ENCODE results near the gene SVIL. TPM values are rescaled to one million over a fixed set of nuclear protein-coding genes. Genes with fewer than 3 reads are reported as not detected.

SVIL gene
- total and polyA plus RNA-seq, 2 donors, result 11.5 to 25.8 TPM

- Histone ChIP-seq H3K4me3 (ENCODE audit: low read length in 2 of 2) (no peak overlapping the region), H3K36me3 (ENCODE audit: control insufficient read depth in 2 of 2, insufficient read depth in 2 of 2, low read length in 1 of 2) (peaks cover 16 to 18% of the 10 kb centered on the region in 2 donors), H3K9me3 (ENCODE audit: control insufficient read depth in 2 of 2, insufficient read depth in 1 of 2, low read length in 1 of 2) (no peaks in the 10 kb centered on the region), H3K27me3 (ENCODE audit: control insufficient read depth in 2 of 2, insufficient read depth in 1 of 2, low read length in 1 of 2) (no peaks in the 10 kb centered on the region), H3K27ac (ENCODE audit: low read depth in 1 of 2, low read length in 1 of 2) (peak overlapping the region in 1 of 2 donors; percentile 14), H3K4me1 (ENCODE audit: control insufficient read depth in 2 of 2, insufficient read depth in 2 of 2, low read length in 2 of 2) (peaks cover 19 to 46% of the 10 kb centered on the region in 2 donors)
- no peak for DNase-seq (ENCODE audit: low read depth in 6 of 9, low spot score in 9 of 9)
- WGBS, result 77% methylated on average over 5 of the region's 5 CpGs
Measured at GRCh38 chr10:29481906-29482440, 152.8 kb downstream of the SVIL start.

GRCh38 chr10:29479981-29480954 is 154.5 kb downstream of the SVIL start:
- DNase-seq (ENCODE audit: low read depth in 6 of 9, low spot score in 9 of 9), result no peak
- no peaks in the 10 kb centered on the region for H3K9me3 ChIP-seq (ENCODE audit: control insufficient read depth in 2 of 2, insufficient read depth in 1 of 2, low read length in 1 of 2)
- H3K4me1 ChIP-seq (ENCODE audit: control insufficient read depth in 2 of 2, insufficient read depth in 2 of 2, low read length in 2 of 2), result peaks cover 19 to 43% of the 10 kb centered on the region in 2 donors
- no peak overlapping the region for H3K4me3 ChIP-seq (ENCODE audit: low read length in 2 of 2)
- no peaks in the 10 kb centered on the region for H3K27me3 ChIP-seq (ENCODE audit: control insufficient read depth in 2 of 2, insufficient read depth in 1 of 2, low read length in 1 of 2)
- peaks cover 14 to 18% of the 10 kb centered on the region in 2 donors for H3K36me3 ChIP-seq (ENCODE audit: control insufficient read depth in 2 of 2, insufficient read depth in 2 of 2, low read length in 1 of 2)
- 95% methylated on average over 28 of the region's 28 CpGs for WGBS
- H3K27ac ChIP-seq (ENCODE audit: low read depth in 1 of 2, low read length in 1 of 2), result peak overlapping the region in 1 of 2 donors; percentile 88

- peak in 4 of 9 donors; percentile 39 to 76 (median 50) for DNase-seq (ENCODE audit: low read depth in 6 of 9, low spot score in 9 of 9)
- WGBS, result 61% methylated on average over 12 of the region's 12 CpGs
- Histone ChIP-seq H3K4me1 (ENCODE audit: control insufficient read depth in 2 of 2, insufficient read depth in 2 of 2, low read length in 2 of 2) (peaks cover 19 to 43% of the 10 kb centered on the region in 2 donors), H3K36me3 (ENCODE audit: control insufficient read depth in 2 of 2, insufficient read depth in 2 of 2, low read length in 1 of 2) (peaks cover 14 to 18% of the 10 kb centered on the region in 2 donors), H3K9me3 (ENCODE audit: control insufficient read depth in 2 of 2, insufficient read depth in 1 of 2, low read length in 1 of 2) (no peaks in the 10 kb centered on the region), H3K4me3 (ENCODE audit: low read length in 2 of 2) (peak overlapping the region; percentile 19 to 29), H3K27me3 (ENCODE audit: control insufficient read depth in 2 of 2, insufficient read depth in 1 of 2, low read length in 1 of 2) (no peaks in the 10 kb centered on the region), H3K27ac (ENCODE audit: low read depth in 1 of 2, low read length in 1 of 2) (peak overlapping the region in 1 of 2 donors; percentile 88)
Measured at GRCh38 chr10:29479081-29479925, 155.5 kb downstream of the SVIL start.

- 90% methylated on average over 19 of the region's 19 CpGs for WGBS
- peaks cover 0 to 4% of the 10 kb centered on the region in 2 donors for H3K4me1 ChIP-seq (ENCODE audit: control insufficient read depth in 2 of 2, insufficient read depth in 2 of 2, low read length in 2 of 2)
- DNase-seq (ENCODE audit: low read depth in 6 of 9, low spot score in 9 of 9), result no peak
- no peaks in the 10 kb centered on the region for H3K27me3 ChIP-seq (ENCODE audit: control insufficient read depth in 2 of 2, insufficient read depth in 1 of 2, low read length in 1 of 2)
- no peak overlapping the region for H3K27ac ChIP-seq (ENCODE audit: low read depth in 1 of 2, low read length in 1 of 2)
- no peak overlapping the region for H3K4me3 ChIP-seq (ENCODE audit: low read length in 2 of 2)
- peaks cover 30 to 34% of the 10 kb centered on the region in 2 donors for H3K36me3 ChIP-seq (ENCODE audit: control insufficient read depth in 2 of 2, insufficient read depth in 2 of 2, low read length in 1 of 2)
- H3K9me3 ChIP-seq (ENCODE audit: control insufficient read depth in 2 of 2, insufficient read depth in 1 of 2, low read length in 1 of 2), result no peaks in the 10 kb centered on the region
Measured at GRCh38 chr10:29473406-29474100, 161.2 kb downstream of the SVIL start.

GRCh38 chr10:29473087-29473356 is 161.7 kb downstream of the SVIL start:
- H3K36me3 ChIP-seq (ENCODE audit: control insufficient read depth in 2 of 2, insufficient read depth in 2 of 2, low read length in 1 of 2), result peaks cover 26 to 34% of the 10 kb centered on the region in 2 donors

GRCh38 chr10:29472301-29473086 is 162.3 kb downstream of the SVIL start:
- Histone ChIP-seq H3K36me3 (ENCODE audit: control insufficient read depth in 2 of 2, insufficient read depth in 2 of 2, low read length in 1 of 2) (peaks cover 28 to 34% of the 10 kb centered on the region in 2 donors), H3K27ac (ENCODE audit: low read depth in 1 of 2, low read length in 1 of 2) (no peak overlapping the region)
- WGBS, result 87% methylated on average over 5 of the region's 5 CpGs

More at GRCh38 chr10:29473087-29473356, 161.7 kb downstream of the SVIL start:
- Histone ChIP-seq H3K4me1 (ENCODE audit: control insufficient read depth in 2 of 2, insufficient read depth in 2 of 2, low read length in 2 of 2) (no peaks in the 10 kb centered on the region), H3K27me3 (ENCODE audit: control insufficient read depth in 2 of 2, insufficient read depth in 1 of 2, low read length in 1 of 2) (no peaks in the 10 kb centered on the region), H3K4me3 (ENCODE audit: low read length in 2 of 2) (no peak overlapping the region), H3K27ac (ENCODE audit: low read depth in 1 of 2, low read length in 1 of 2) (no peak overlapping the region), H3K9me3 (ENCODE audit: control insufficient read depth in 2 of 2, insufficient read depth in 1 of 2, low read length in 1 of 2) (no peaks in the 10 kb centered on the region)
- DNase-seq (ENCODE audit: low read depth in 6 of 9, low spot score in 9 of 9), result no peak
- WGBS, result 95% methylated on average over 6 of the region's 6 CpGs

GRCh38 chr10:29471544-29471859 is 163.3 kb downstream of the SVIL start:
- Histone ChIP-seq H3K27me3 (ENCODE audit: control insufficient read depth in 2 of 2, insufficient read depth in 1 of 2, low read length in 1 of 2) (no peaks in the 10 kb centered on the region), H3K4me1 (ENCODE audit: control insufficient read depth in 2 of 2, insufficient read depth in 2 of 2, low read length in 2 of 2) (no peaks in the 10 kb centered on the region), H3K9me3 (ENCODE audit: control insufficient read depth in 2 of 2, insufficient read depth in 1 of 2, low read length in 1 of 2) (no peaks in the 10 kb centered on the region), H3K27ac (ENCODE audit: low read depth in 1 of 2, low read length in 1 of 2) (no peak overlapping the region), H3K4me3 (ENCODE audit: low read length in 2 of 2) (no peak overlapping the region), H3K36me3 (ENCODE audit: control insufficient read depth in 2 of 2, insufficient read depth in 2 of 2, low read length in 1 of 2) (peaks cover 27 to 34% of the 10 kb centered on the region in 2 donors)
- no peak for DNase-seq (ENCODE audit: low read depth in 6 of 9, low spot score in 9 of 9)
- 52% methylated on average over 1 of the region's 1 CpG for WGBS

More at GRCh38 chr10:29472301-29473086, 162.3 kb downstream of the SVIL start:
- Histone ChIP-seq H3K4me3 (ENCODE audit: low read length in 2 of 2) (no peak overlapping the region), H3K4me1 (ENCODE audit: control insufficient read depth in 2 of 2, insufficient read depth in 2 of 2, low read length in 2 of 2) (no peaks in the 10 kb centered on the region), H3K27me3 (ENCODE audit: control insufficient read depth in 2 of 2, insufficient read depth in 1 of 2, low read length in 1 of 2) (no peaks in the 10 kb centered on the region), H3K9me3 (ENCODE audit: control insufficient read depth in 2 of 2, insufficient read depth in 1 of 2, low read length in 1 of 2) (no peaks in the 10 kb centered on the region)
- DNase-seq (ENCODE audit: low read depth in 6 of 9, low spot score in 9 of 9), result no peak

- H3K4me3 ChIP-seq (ENCODE audit: low read length in 2 of 2), result no peak overlapping the region
- H3K27me3 ChIP-seq (ENCODE audit: control insufficient read depth in 2 of 2, insufficient read depth in 1 of 2, low read length in 1 of 2), result no peaks in the 10 kb centered on the region
- no peak overlapping the region for H3K27ac ChIP-seq (ENCODE audit: low read depth in 1 of 2, low read length in 1 of 2)
- no peaks in the 10 kb centered on the region for H3K9me3 ChIP-seq (ENCODE audit: control insufficient read depth in 2 of 2, insufficient read depth in 1 of 2, low read length in 1 of 2)
- H3K4me1 ChIP-seq (ENCODE audit: control insufficient read depth in 2 of 2, insufficient read depth in 2 of 2, low read length in 2 of 2), result no peaks in the 10 kb centered on the region
- H3K36me3 ChIP-seq (ENCODE audit: control insufficient read depth in 2 of 2, insufficient read depth in 2 of 2, low read length in 1 of 2), result peaks cover 27 to 34% of the 10 kb centered on the region in 2 donors
- 88% methylated on average over 14 of the region's 14 CpGs for WGBS
- DNase-seq (ENCODE audit: low read depth in 6 of 9, low spot score in 9 of 9), result no peak
Measured at GRCh38 chr10:29470843-29471543, 163.8 kb downstream of the SVIL start.

Measured in thymus (tissue), 11 donors.